ENCODE results near the gene DLST. TPM values are rescaled to one million over a fixed set of nuclear protein-coding genes. Genes with fewer than 3 reads are reported as not detected.

Gene DLST
- polyA plus RNA-seq, 2 of the 4 experiments (the other 2 are of a cell fraction), result 102 to 129 TPM

GRCh38 chr14:74909501-74909900, 27.8 kb downstream of the DLST start:
- Histone ChIP-seq H3K9me3 (no peaks in the 10 kb centered on the region), H3K27ac (no peak overlapping the region), H3K4me1 (peaks cover 9% of the 10 kb centered on the region; the same call in 2 of the 3 replicates), H3K4me3 (no peak overlapping the region), H3K4me2 (no peak overlapping the region)
- DNase-seq (ENCODE audit: low read depth in 1 of 2, low spot score in 1 of 2), result no peak
- ATAC-seq, result no peak
- ChIA-PET POLR2A (no interaction called here), CTCF (interaction anchor here (1.1 to 12.5 kb wide), 8 partner anchors 14 to 455 kb away, joined by 3 to 226 read pairs (median 8); no protein-coding TSS in a partner anchor)
- WGBS (ENCODE audit: missing lambda C conversion rate), result 91% methylated on average over 11 of the region's 14 CpGs
- TF ChIP-seq CTCF (IDR thresholded peaks at IDR 0.05) (no peak), BCL3 (IDR thresholded peaks at IDR 0.05) (no peak), ZC3H11A (IDR thresholded peaks at IDR 0.05) (no peak), ZSCAN20 (CRISPR knock-in tag; IDR thresholded peaks at IDR 0.05) (no peak), RFX5 (IDR thresholded peaks at IDR 0.05) (no peak), EP300 (IDR thresholded peaks at IDR 0.05) (no peak), RAD21 (conservative IDR thresholded peaks at IDR 0.05 in 1 of 2, IDR thresholded peaks at IDR 0.05 in 1 of 2) (no peak), EHF (CRISPR knock-in tag; IDR thresholded peaks at IDR 0.05) (no peak), KDM5A (IDR thresholded peaks at IDR 0.05) (no peak), HOXB13 (CRISPR knock-in tag; IDR thresholded peaks at IDR 0.05; ENCODE audit: low read depth) (no peak), NPAS2 (CRISPR knock-in tag; IDR thresholded peaks at IDR 0.05; ENCODE audit: borderline replicate concordance) (no peak), PHF8 (IDR thresholded peaks at IDR 0.05; ENCODE audit: borderline replicate concordance, low read depth) (no peak)
- TF ChIP-seq, protein P1, sequence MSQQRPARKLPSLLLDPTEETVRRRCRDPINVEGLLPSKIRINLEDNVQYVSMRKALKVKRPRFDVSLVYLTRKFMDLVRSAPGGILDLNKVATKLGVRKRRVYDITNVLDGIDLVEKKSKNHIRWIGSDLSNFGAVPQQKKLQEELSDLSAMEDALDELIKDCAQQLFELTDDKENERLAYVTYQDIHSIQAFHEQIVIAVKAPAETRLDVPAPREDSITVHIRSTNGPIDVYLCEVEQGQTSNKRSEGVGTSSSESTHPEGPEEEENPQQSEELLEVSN (IDR thresholded peaks at IDR 0.05; ENCODE audit: borderline replicate concordance, low read depth), result no peak
- TF ChIP-seq, protein P2, sequence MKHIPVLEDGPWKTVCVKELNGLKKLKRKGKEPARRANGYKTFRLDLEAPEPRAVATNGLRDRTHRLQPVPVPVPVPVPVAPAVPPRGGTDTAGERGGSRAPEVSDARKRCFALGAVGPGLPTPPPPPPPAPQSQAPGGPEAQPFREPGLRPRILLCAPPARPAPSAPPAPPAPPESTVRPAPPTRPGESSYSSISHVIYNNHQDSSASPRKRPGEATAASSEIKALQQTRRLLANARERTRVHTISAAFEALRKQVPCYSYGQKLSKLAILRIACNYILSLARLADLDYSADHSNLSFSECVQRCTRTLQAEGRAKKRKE (CRISPR knock-in tag; IDR thresholded peaks at IDR 0.05; ENCODE audit: low read depth), result no peak
- no peak for FAIRE-seq

DNA sequence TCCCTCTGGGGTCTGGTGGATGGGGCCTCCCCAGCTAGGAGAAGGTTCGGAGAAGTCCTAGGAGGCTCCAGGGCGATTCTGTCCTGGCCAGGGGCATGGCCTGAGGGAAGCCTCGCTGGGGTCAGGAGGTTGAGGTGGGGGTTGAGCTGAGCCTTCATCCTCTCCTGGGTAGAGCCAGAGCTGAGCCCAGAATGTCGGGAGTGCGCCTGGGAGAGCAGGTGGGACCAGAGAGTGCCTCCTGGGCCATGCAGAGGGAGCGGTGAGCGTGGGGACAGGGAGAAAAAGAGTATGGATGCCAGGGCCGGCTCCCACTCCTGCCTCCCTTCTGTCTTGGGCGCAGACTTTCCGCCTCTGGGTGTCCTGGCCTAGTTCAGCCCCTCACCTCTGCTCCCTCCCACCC, 28.2 kb downstream of the DLST start:
- TF ChIP-seq HES2 (IDR thresholded peaks at IDR 0.05) (no peak), POLR2AphosphoS2 (conservative IDR thresholded peaks at IDR 0.05; ENCODE audit: low read length) (no peak), KDM5A (IDR thresholded peaks at IDR 0.05) (no peak), MAX (IDR thresholded peaks at IDR 0.05) (no peak), HOXA7 (CRISPR knock-in tag; IDR thresholded peaks at IDR 0.05) (no peak), HOXB5 (CRISPR knock-in tag; IDR thresholded peaks at IDR 0.05) (no peak), ELK1 (IDR thresholded peaks at IDR 0.05; ENCODE audit: low read depth, low read length) (no peak)
- Histone ChIP-seq H3K4me3 (no peak overlapping the region), H3K9me3 (no peaks in the 10 kb centered on the region), H3K4me1 (peaks cover 9% of the 10 kb centered on the region; the same call in 2 of the 3 replicates), H3K4me2 (no peak overlapping the region), H3K27ac (no peak overlapping the region)
- WGBS (ENCODE audit: missing lambda C conversion rate), result 89% methylated on average over 10 of the region's 10 CpGs
- DNase-seq (ENCODE audit: low read depth in 1 of 2, low spot score in 1 of 2) (no peak), FAIRE-seq (no peak), ATAC-seq (no peak)
- ChIA-PET CTCF (interaction anchor here (1.1 to 12.5 kb wide), 8 partner anchors 13 to 454 kb away, joined by 3 to 226 read pairs (median 8); partner anchors contain the start of gene RPS6KL1), POLR2A (no interaction called here)
